ENCODE measurements around the gene STK10.
"Not testable (repeated sequence)": the region's sequence is repeated elsewhere in the genome, so short reads cannot be mapped to it uniquely, and the experiment has no call there.

STK10 gene

GRCh38 chr5:172153695-172154094 is 34.3 kb downstream of the STK10 start:
- Histone ChIP-seq H3K27ac (ENCODE audit: insufficient read depth, low read length, poor library complexity, severe bottlenecking) (peak overlapping the region; percentile 11), H3K36me3 (ENCODE audit: control insufficient read depth, insufficient read depth, low read length) (peaks cover 49% of the 10 kb centered on the region), H3K4me1 (ENCODE audit: control insufficient read depth, insufficient read depth, low read length, poor library complexity, severe bottlenecking) (peaks cover 19% of the 10 kb centered on the region), H3K9me3 (ENCODE audit: control insufficient read depth, low read length) (no peaks in the 10 kb centered on the region), H3K4me3 (ENCODE audit: insufficient read depth, low read depth, low read length, poor library complexity, severe bottlenecking) (no peak overlapping the region), H3K27me3 (replicated peaks; ENCODE audit: control insufficient read depth, insufficient read depth, low read length, poor library complexity, severe bottlenecking) (no peaks in the 10 kb centered on the region)
- DNase-seq, result no peak

- H3K4me3 ChIP-seq (ENCODE audit: insufficient read depth, low read depth, low read length, poor library complexity, severe bottlenecking), result no peak overlapping the region
- no peaks in the 10 kb centered on the region for H3K27me3 ChIP-seq (replicated peaks; ENCODE audit: control insufficient read depth, insufficient read depth, low read length, poor library complexity, severe bottlenecking)
- H3K27ac ChIP-seq (ENCODE audit: insufficient read depth, low read length, poor library complexity, severe bottlenecking), result peak overlapping the region; percentile 45
- H3K36me3 ChIP-seq (ENCODE audit: control insufficient read depth, insufficient read depth, low read length), result peaks cover 59% of the 10 kb centered on the region
- no peaks in the 10 kb centered on the region for H3K9me3 ChIP-seq (ENCODE audit: control insufficient read depth, low read length)
- DNase-seq, result no peak
- peaks cover 22% of the 10 kb centered on the region for H3K4me1 ChIP-seq (ENCODE audit: control insufficient read depth, insufficient read depth, low read length, poor library complexity, severe bottlenecking)
These were observed 36.3 kb downstream of the STK10 start for GRCh38 chr5:172151661-172152210.

- DNase-seq, result peak in 1 of 3 donors; percentile 8
- Histone ChIP-seq H3K36me3 (ENCODE audit: control insufficient read depth, insufficient read depth, low read length) (peaks cover 57% of the 10 kb centered on the region), H3K27ac (ENCODE audit: insufficient read depth, low read length, poor library complexity, severe bottlenecking) (peak overlapping the region; percentile 45), H3K9me3 (ENCODE audit: control insufficient read depth, low read length) (no peaks in the 10 kb centered on the region), H3K4me3 (ENCODE audit: insufficient read depth, low read depth, low read length, poor library complexity, severe bottlenecking) (peak overlapping the region; percentile 9), H3K27me3 (replicated peaks; ENCODE audit: control insufficient read depth, insufficient read depth, low read length, poor library complexity, severe bottlenecking) (no peaks in the 10 kb centered on the region), H3K4me1 (ENCODE audit: control insufficient read depth, insufficient read depth, low read length, poor library complexity, severe bottlenecking) (peaks cover 28% of the 10 kb centered on the region)
These were observed 37.3 kb downstream of the STK10 start for GRCh38 chr5:172150514-172151425.

- H3K4me3 ChIP-seq (ENCODE audit: insufficient read depth, low read depth, low read length, poor library complexity, severe bottlenecking); DNase-seq; H3K27me3 ChIP-seq (replicated peaks; ENCODE audit: control insufficient read depth, insufficient read depth, low read length, poor library complexity, severe bottlenecking); H3K9me3 ChIP-seq (ENCODE audit: control insufficient read depth, low read length): not testable (repeated sequence)
- Histone ChIP-seq H3K27ac (ENCODE audit: insufficient read depth, low read length, poor library complexity, severe bottlenecking) (peak overlapping the region; percentile 14), H3K36me3 (ENCODE audit: control insufficient read depth, insufficient read depth, low read length) (peaks cover 55% of the 10 kb centered on the region), H3K4me1 (ENCODE audit: control insufficient read depth, insufficient read depth, low read length, poor library complexity, severe bottlenecking) (peaks cover 37% of the 10 kb centered on the region)
These were observed 38.5 kb downstream of the STK10 start for GRCh38 chr5:172149481-172149880.

GRCh38 chr5:172149073-172149472 is 39.0 kb downstream of the STK10 start:
- H3K4me3 ChIP-seq (ENCODE audit: insufficient read depth, low read depth, low read length, poor library complexity, severe bottlenecking), result no peak overlapping the region
- H3K27ac ChIP-seq (ENCODE audit: insufficient read depth, low read length, poor library complexity, severe bottlenecking), result peak overlapping the region; percentile 14
- H3K27me3 ChIP-seq (replicated peaks; ENCODE audit: control insufficient read depth, insufficient read depth, low read length, poor library complexity, severe bottlenecking), result no peaks in the 10 kb centered on the region
- H3K4me1 ChIP-seq (ENCODE audit: control insufficient read depth, insufficient read depth, low read length, poor library complexity, severe bottlenecking), result peaks cover 37% of the 10 kb centered on the region
- H3K9me3 ChIP-seq (ENCODE audit: control insufficient read depth, low read length), result no peaks in the 10 kb centered on the region
- peaks cover 52% of the 10 kb centered on the region for H3K36me3 ChIP-seq (ENCODE audit: control insufficient read depth, insufficient read depth, low read length)
- DNase-seq, result no peak

GRCh38 chr5:172148381-172148780 is 39.6 kb downstream of the STK10 start:
- peaks cover 40% of the 10 kb centered on the region for H3K4me1 ChIP-seq (ENCODE audit: control insufficient read depth, insufficient read depth, low read length, poor library complexity, severe bottlenecking)
- H3K4me3 ChIP-seq (ENCODE audit: insufficient read depth, low read depth, low read length, poor library complexity, severe bottlenecking), result no peak overlapping the region
- H3K27ac ChIP-seq (ENCODE audit: insufficient read depth, low read length, poor library complexity, severe bottlenecking), result peak overlapping the region; percentile 4
- peaks cover 45% of the 10 kb centered on the region for H3K36me3 ChIP-seq (ENCODE audit: control insufficient read depth, insufficient read depth, low read length)
- H3K9me3 ChIP-seq (ENCODE audit: control insufficient read depth, low read length), result no peaks in the 10 kb centered on the region
- DNase-seq, result no peak
- no peaks in the 10 kb centered on the region for H3K27me3 ChIP-seq (replicated peaks; ENCODE audit: control insufficient read depth, insufficient read depth, low read length, poor library complexity, severe bottlenecking)

GRCh38 chr5:172147857-172148256 is 40.2 kb downstream of the STK10 start:
- no peak for DNase-seq
- Histone ChIP-seq H3K9me3 (ENCODE audit: control insufficient read depth, low read length) (no peaks in the 10 kb centered on the region), H3K4me1 (ENCODE audit: control insufficient read depth, insufficient read depth, low read length, poor library complexity, severe bottlenecking) (peaks cover 41% of the 10 kb centered on the region), H3K27me3 (replicated peaks; ENCODE audit: control insufficient read depth, insufficient read depth, low read length, poor library complexity, severe bottlenecking) (no peaks in the 10 kb centered on the region), H3K27ac (ENCODE audit: insufficient read depth, low read length, poor library complexity, severe bottlenecking) (peak overlapping the region; percentile 21), H3K4me3 (ENCODE audit: insufficient read depth, low read depth, low read length, poor library complexity, severe bottlenecking) (no peak overlapping the region), H3K36me3 (ENCODE audit: control insufficient read depth, insufficient read depth, low read length) (peaks cover 42% of the 10 kb centered on the region)

- Histone ChIP-seq H3K36me3 (ENCODE audit: control insufficient read depth, insufficient read depth, low read length) (peaks cover 35% of the 10 kb centered on the region), H3K27me3 (replicated peaks; ENCODE audit: control insufficient read depth, insufficient read depth, low read length, poor library complexity, severe bottlenecking) (no peaks in the 10 kb centered on the region), H3K4me3 (ENCODE audit: insufficient read depth, low read depth, low read length, poor library complexity, severe bottlenecking) (no peak overlapping the region), H3K27ac (ENCODE audit: insufficient read depth, low read length, poor library complexity, severe bottlenecking) (peak overlapping the region; percentile 42), H3K9me3 (ENCODE audit: control insufficient read depth, low read length) (no peaks in the 10 kb centered on the region), H3K4me1 (ENCODE audit: control insufficient read depth, insufficient read depth, low read length, poor library complexity, severe bottlenecking) (peaks cover 45% of the 10 kb centered on the region)
- no peak for DNase-seq
These were observed 41.3 kb downstream of the STK10 start for GRCh38 chr5:172146748-172147092.

- Histone ChIP-seq H3K27ac (ENCODE audit: insufficient read depth, low read length, poor library complexity, severe bottlenecking) (peak overlapping the region; percentile 42), H3K9me3 (ENCODE audit: control insufficient read depth, low read length) (no peaks in the 10 kb centered on the region), H3K36me3 (ENCODE audit: control insufficient read depth, insufficient read depth, low read length) (peaks cover 38% of the 10 kb centered on the region), H3K4me1 (ENCODE audit: control insufficient read depth, insufficient read depth, low read length, poor library complexity, severe bottlenecking) (peaks cover 42% of the 10 kb centered on the region), H3K4me3 (ENCODE audit: insufficient read depth, low read depth, low read length, poor library complexity, severe bottlenecking) (no peak overlapping the region), H3K27me3 (replicated peaks; ENCODE audit: control insufficient read depth, insufficient read depth, low read length, poor library complexity, severe bottlenecking) (no peaks in the 10 kb centered on the region)
- DNase-seq, result no peak
These were observed 41.9 kb downstream of the STK10 start for GRCh38 chr5:172145870-172146747.
